ENCODE data around the gene MAPK1.
"Not testable (repeated sequence)": the region's sequence is repeated elsewhere in the genome, so short reads cannot be mapped to it uniquely, and the experiment has no call there.

The MAPK1 gene

DNA sequence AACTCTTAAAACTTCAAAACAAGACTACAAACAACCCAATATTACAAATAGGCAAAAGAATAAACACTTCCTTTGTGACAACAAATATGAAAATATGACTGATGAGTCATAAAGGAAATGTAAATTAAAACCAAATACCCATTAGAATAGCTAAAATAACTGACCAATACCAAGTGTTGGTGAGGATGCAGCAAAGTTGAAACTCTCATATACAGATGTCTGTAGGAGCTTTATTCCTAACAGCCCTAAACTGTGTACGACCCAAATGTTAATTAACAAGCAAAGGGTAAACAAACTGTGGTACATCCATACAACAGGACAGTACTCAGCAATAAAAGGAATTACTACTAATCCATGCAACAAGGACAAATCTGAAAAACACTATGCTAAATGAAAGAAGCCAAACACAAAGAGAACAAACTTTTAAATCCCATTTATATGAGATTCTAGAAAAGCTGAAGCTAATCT lies 43.0 kb downstream of the MAPK1 start:
- no peak overlapping the region for H3K4me3 Mint-ChIP-seq
- H3K9me3 Mint-ChIP-seq = no peaks in the 10 kb centered on the region
- H3K36me3 Mint-ChIP-seq (ENCODE audit: low read depth) = peaks cover 1% of the 10 kb centered on the region
- H3K4me1 Mint-ChIP-seq (ENCODE audit: low read depth) = peaks cover 14% of the 10 kb centered on the region
- no peak overlapping the region for H3K27ac Mint-ChIP-seq
- H3K27me3 Mint-ChIP-seq (ENCODE audit: low read depth) = no peaks in the 10 kb centered on the region

- Mint-ChIP-seq H3K9me3 (no peaks in the 10 kb centered on the region), H3K4me3 (no peak overlapping the region), H3K27ac (no peak overlapping the region), H3K4me1 (ENCODE audit: low read depth) (peaks cover 18% of the 10 kb centered on the region), H3K27me3 (ENCODE audit: low read depth) (no peaks in the 10 kb centered on the region), H3K36me3 (ENCODE audit: low read depth) (peaks cover 2% of the 10 kb centered on the region)
Measured at GRCh38 chr22:21823740-21824444, 43.6 kb downstream of the MAPK1 start.

- peaks cover 42% of the 10 kb centered on the region for H3K4me1 Mint-ChIP-seq (ENCODE audit: low read depth)
- no peaks in the 10 kb centered on the region for H3K27me3 Mint-ChIP-seq (ENCODE audit: low read depth)
- H3K36me3 Mint-ChIP-seq (ENCODE audit: low read depth) = peaks cover 13% of the 10 kb centered on the region
- H3K27ac Mint-ChIP-seq = no peak overlapping the region
- no peak overlapping the region for H3K4me3 Mint-ChIP-seq
- H3K9me3 Mint-ChIP-seq = no peaks in the 10 kb centered on the region
Measured at GRCh38 chr22:21819183-21819770, 48.2 kb downstream of the MAPK1 start.

GRCh38 chr22:21818487-21819182 lies 48.8 kb downstream of the MAPK1 start:
- peak overlapping the region; percentile 32 for H3K27ac Mint-ChIP-seq
- peak overlapping the region; percentile 4 for H3K4me3 Mint-ChIP-seq
- no peaks in the 10 kb centered on the region for H3K27me3 Mint-ChIP-seq (ENCODE audit: low read depth)
- peaks cover 41% of the 10 kb centered on the region for H3K4me1 Mint-ChIP-seq (ENCODE audit: low read depth)
- H3K36me3 Mint-ChIP-seq (ENCODE audit: low read depth) = peaks cover 17% of the 10 kb centered on the region
- no peaks in the 10 kb centered on the region for H3K9me3 Mint-ChIP-seq

- peaks cover 17% of the 10 kb centered on the region for H3K36me3 Mint-ChIP-seq (ENCODE audit: low read depth)
- peaks cover 41% of the 10 kb centered on the region for H3K4me1 Mint-ChIP-seq (ENCODE audit: low read depth)
- H3K4me3 Mint-ChIP-seq = peak overlapping the region; percentile 80
- not testable (repeated sequence) for H3K27me3 Mint-ChIP-seq (ENCODE audit: low read depth); H3K9me3 Mint-ChIP-seq
- H3K27ac Mint-ChIP-seq = peak overlapping the region; percentile 95
Measured at GRCh38 chr22:21817497-21817853, 50.0 kb downstream of the MAPK1 start.

- Mint-ChIP-seq H3K27me3 (ENCODE audit: low read depth) (no peaks in the 10 kb centered on the region), H3K4me3 (peak overlapping the region; percentile 80), H3K36me3 (ENCODE audit: low read depth) (peaks cover 17% of the 10 kb centered on the region), H3K9me3 (no peaks in the 10 kb centered on the region), H3K27ac (peak overlapping the region; percentile 95), H3K4me1 (ENCODE audit: low read depth) (peaks cover 42% of the 10 kb centered on the region)
Measured at GRCh38 chr22:21816787-21817496, 50.5 kb downstream of the MAPK1 start.

- H3K27ac Mint-ChIP-seq = peak overlapping the region; percentile 95
- H3K9me3 Mint-ChIP-seq = no peaks in the 10 kb centered on the region
- H3K27me3 Mint-ChIP-seq (ENCODE audit: low read depth) = no peaks in the 10 kb centered on the region
- H3K4me3 Mint-ChIP-seq = peak overlapping the region; percentile 80
- H3K4me1 Mint-ChIP-seq (ENCODE audit: low read depth) = peaks cover 44% of the 10 kb centered on the region
- peaks cover 17% of the 10 kb centered on the region for H3K36me3 Mint-ChIP-seq (ENCODE audit: low read depth)
Measured at GRCh38 chr22:21816472-21816786, 51.0 kb downstream of the MAPK1 start.

DNA sequence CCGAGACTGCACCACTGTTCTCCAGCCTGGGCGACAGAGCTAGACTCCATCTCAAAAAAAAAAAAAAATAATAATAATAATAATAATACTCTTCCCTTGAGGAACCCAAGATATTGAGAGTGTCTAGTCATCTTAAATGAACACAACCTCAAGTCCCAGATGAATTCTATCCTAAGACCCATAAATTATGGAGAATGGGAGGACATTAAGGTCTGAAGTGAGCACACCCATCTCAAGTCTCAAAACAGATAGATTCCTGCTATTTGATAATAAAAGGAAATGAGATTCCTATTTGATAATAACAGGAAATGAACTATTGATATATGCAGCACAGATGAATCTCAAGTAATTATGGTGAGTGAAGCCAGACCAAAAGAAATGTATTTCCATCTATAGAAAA lies 51.5 kb downstream of the MAPK1 start:
- Mint-ChIP-seq H3K27ac (peak overlapping the region; percentile 75), H3K9me3 (no peaks in the 10 kb centered on the region), H3K27me3 (ENCODE audit: low read depth) (no peaks in the 10 kb centered on the region), H3K4me1 (ENCODE audit: low read depth) (peaks cover 40% of the 10 kb centered on the region), H3K4me3 (no peak overlapping the region), H3K36me3 (ENCODE audit: low read depth) (peaks cover 17% of the 10 kb centered on the region)

DNA sequence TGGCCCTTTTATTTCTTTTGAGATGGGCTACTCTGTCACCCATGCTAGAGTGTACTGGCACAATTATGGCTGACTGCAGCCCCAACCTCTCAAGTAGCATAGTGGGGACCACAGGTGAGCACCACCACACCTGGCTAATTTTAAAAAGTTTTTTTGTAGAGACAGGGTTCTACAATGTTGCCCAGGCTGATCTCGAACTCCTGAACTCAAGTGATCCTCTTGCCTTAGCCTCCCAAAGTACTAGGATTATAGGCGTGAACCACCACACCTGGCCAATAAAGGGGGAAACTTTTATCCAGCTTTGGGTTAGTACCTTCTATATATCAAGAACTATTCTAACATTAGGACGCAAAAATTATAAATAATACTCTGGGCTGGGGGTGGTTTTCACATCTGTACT lies 52.1 kb downstream of the MAPK1 start:
- no peaks in the 10 kb centered on the region for H3K27me3 Mint-ChIP-seq (ENCODE audit: low read depth)
- H3K9me3 Mint-ChIP-seq = no peaks in the 10 kb centered on the region
- H3K4me3 Mint-ChIP-seq = no peak overlapping the region
- H3K27ac Mint-ChIP-seq = no peak overlapping the region
- H3K36me3 Mint-ChIP-seq (ENCODE audit: low read depth) = peaks cover 17% of the 10 kb centered on the region
- H3K4me1 Mint-ChIP-seq (ENCODE audit: low read depth) = peaks cover 40% of the 10 kb centered on the region

DNA sequence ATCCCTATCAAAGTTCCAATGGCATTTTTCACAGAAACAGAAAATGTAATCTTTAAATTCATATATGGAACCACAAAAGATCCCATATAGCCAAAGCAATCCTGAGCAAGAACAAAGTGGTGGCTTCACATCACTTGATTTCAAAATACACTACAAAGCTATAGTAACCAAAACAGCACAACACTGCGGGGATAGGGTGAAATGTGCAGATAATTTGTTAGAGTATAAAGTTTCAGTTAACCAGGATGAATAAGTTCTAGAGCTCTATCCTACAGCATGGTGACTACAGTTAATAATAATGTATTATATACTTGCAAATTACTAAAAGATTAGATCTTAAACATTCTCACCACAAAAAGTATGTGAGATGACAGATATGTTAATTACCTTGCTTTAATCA lies 55.5 kb downstream of the MAPK1 start:
- H3K9me3 Mint-ChIP-seq = no peaks in the 10 kb centered on the region
- peaks cover 18% of the 10 kb centered on the region for H3K36me3 Mint-ChIP-seq (ENCODE audit: low read depth)
- peaks cover 27% of the 10 kb centered on the region for H3K4me1 Mint-ChIP-seq (ENCODE audit: low read depth)
- no peak overlapping the region for H3K27ac Mint-ChIP-seq
- H3K27me3 Mint-ChIP-seq (ENCODE audit: low read depth) = no peaks in the 10 kb centered on the region
- no peak overlapping the region for H3K4me3 Mint-ChIP-seq

- Mint-ChIP-seq H3K27ac (no peak overlapping the region), H3K4me1 (ENCODE audit: low read depth) (peaks cover 15% of the 10 kb centered on the region), H3K9me3 (no peaks in the 10 kb centered on the region), H3K4me3 (no peak overlapping the region), H3K36me3 (ENCODE audit: low read depth) (peaks cover 25% of the 10 kb centered on the region), H3K27me3 (ENCODE audit: low read depth) (no peaks in the 10 kb centered on the region)
Measured at GRCh38 chr22:21807544-21808529, 59.6 kb downstream of the MAPK1 start.

DNA sequence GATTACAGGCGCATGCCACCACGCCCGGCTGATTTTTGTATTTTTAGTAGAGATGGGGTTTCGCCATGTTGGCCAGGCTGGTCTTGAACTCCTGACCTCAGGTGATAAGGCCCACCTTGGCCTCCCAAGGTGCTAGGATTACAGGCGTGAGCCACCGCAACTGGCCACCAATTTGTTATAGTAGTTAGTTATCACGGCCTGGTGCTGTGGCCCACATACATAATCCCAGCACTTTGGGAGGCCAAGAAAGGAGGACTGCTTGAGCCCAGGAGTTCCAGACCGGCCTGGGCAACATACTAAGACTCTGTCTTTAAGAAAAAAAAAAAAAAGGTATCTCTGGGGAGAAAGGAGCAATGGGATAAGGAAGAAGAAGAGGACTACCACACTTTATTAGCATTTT lies 62.1 kb downstream of the MAPK1 start:
- Mint-ChIP-seq H3K4me1 (ENCODE audit: low read depth) (peaks cover 11% of the 10 kb centered on the region), H3K36me3 (ENCODE audit: low read depth) (peaks cover 37% of the 10 kb centered on the region)
- not testable (repeated sequence) for H3K27me3 Mint-ChIP-seq (ENCODE audit: low read depth); H3K9me3 Mint-ChIP-seq; H3K27ac Mint-ChIP-seq; H3K4me3 Mint-ChIP-seq

GRCh38 chr22:21803811-21804249 lies 63.6 kb downstream of the MAPK1 start:
- H3K27ac Mint-ChIP-seq = no peak overlapping the region
- H3K27me3 Mint-ChIP-seq (ENCODE audit: low read depth) = no peaks in the 10 kb centered on the region
- H3K4me3 Mint-ChIP-seq = no peak overlapping the region
- H3K36me3 Mint-ChIP-seq (ENCODE audit: low read depth) = peaks cover 39% of the 10 kb centered on the region
- H3K4me1 Mint-ChIP-seq (ENCODE audit: low read depth) = peaks cover 8% of the 10 kb centered on the region
- H3K9me3 Mint-ChIP-seq = no peaks in the 10 kb centered on the region

DNA sequence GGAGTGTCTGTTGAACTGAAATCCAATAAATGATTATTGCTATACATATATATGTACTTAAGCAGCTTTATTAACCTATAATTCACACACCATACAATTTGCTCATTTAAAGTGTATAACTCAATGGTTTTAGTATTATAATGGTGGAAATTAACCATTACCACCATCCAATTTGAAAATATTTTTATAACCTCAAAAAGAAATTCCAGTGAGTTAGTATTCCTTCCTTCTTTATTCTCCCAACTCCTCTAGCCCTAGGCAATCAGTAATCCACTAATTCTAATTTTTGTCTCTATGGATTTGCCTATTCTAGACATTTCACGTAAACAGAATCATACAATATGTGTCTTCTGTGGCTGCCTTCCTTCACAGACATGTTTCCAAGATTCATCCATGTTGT lies 64.8 kb downstream of the MAPK1 start:
- H3K27me3 Mint-ChIP-seq (ENCODE audit: low read depth) = no peaks in the 10 kb centered on the region
- H3K36me3 Mint-ChIP-seq (ENCODE audit: low read depth) = peaks cover 43% of the 10 kb centered on the region
- H3K27ac Mint-ChIP-seq = no peak overlapping the region

More for the DNA sequence above, 64.8 kb downstream of the MAPK1 start:
- H3K4me3 Mint-ChIP-seq = no peak overlapping the region
- H3K4me1 Mint-ChIP-seq (ENCODE audit: low read depth) = peaks cover 2% of the 10 kb centered on the region
- no peaks in the 10 kb centered on the region for H3K9me3 Mint-ChIP-seq

All from T-helper 1 cell treated with Interleukin-12 subunit alpha and Interleukin-12 subunit beta and Interleukin-4 antibody, amounts not matched to agents 30 μg/mL and 1 μg/mL, for 36 hours (primary cell).